Hepatocyte (in vitro differentiated cells): ENCODE measurements around the gene EXOC7.

Experiments used
- EZH2 ChIP-seq: fragments of 200-600 bp; sonication (generic); IDR thresholded peaks from 2 replicates; pipeline ENCODE4 v1.6.1; 2016; ENCODE audit warnings: antibody characterized with exemption, mild to moderate bottlenecking, borderline replicate concordance
- EZH2phosphoT487 ChIP-seq: fragments of 200-600 bp; sonication (generic); IDR thresholded peaks from one replicate; pipeline ENCODE4 v1.6.1; 2018; ENCODE audit warnings: antibody characterized with exemption, mild to moderate bottlenecking, low read depth, moderate library complexity; ENCODE audit not compliant: unreplicated experiment, severe bottlenecking
- TF ChIP-seq, protein P1 (sequence below): fragments of 200-600 bp; sonication (generic); IDR thresholded peaks from 2 replicates; pipeline ENCODE4 v1.5.1; 2016; ENCODE audit warnings: antibody characterized with exemption, mild to moderate bottlenecking; ENCODE audit not compliant: poor library complexity

DNA sequence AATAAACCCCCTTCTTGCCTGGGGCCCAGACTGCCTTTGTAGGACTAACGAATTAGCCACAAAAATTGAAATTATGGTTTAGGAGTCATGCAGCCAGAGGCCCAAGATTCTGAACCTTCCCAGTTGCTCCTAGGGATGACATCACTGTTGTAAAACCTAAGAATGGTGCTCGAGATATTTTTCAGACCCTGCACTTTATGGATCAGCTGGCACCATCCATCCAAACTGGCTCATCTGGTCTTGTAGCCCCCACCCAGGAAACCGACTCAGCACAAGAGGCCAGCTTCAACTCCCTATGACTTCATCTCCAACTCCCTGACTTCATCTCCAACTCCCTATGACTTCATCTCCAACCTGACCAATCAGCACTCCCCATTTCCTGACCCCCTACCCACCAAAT, 65.5 kb downstream of the EXOC7 start:
- TF ChIP-seq EZH2phosphoT487 (no peak), EZH2 (no peak)
- TF ChIP-seq, protein P1, sequence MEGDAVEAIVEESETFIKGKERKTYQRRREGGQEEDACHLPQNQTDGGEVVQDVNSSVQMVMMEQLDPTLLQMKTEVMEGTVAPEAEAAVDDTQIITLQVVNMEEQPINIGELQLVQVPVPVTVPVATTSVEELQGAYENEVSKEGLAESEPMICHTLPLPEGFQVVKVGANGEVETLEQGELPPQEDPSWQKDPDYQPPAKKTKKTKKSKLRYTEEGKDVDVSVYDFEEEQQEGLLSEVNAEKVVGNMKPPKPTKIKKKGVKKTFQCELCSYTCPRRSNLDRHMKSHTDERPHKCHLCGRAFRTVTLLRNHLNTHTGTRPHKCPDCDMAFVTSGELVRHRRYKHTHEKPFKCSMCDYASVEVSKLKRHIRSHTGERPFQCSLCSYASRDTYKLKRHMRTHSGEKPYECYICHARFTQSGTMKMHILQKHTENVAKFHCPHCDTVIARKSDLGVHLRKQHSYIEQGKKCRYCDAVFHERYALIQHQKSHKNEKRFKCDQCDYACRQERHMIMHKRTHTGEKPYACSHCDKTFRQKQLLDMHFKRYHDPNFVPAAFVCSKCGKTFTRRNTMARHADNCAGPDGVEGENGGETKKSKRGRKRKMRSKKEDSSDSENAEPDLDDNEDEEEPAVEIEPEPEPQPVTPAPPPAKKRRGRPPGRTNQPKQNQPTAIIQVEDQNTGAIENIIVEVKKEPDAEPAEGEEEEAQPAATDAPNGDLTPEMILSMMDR = no peak
